ENCODE measurements around the gene ARHGEF28. TPM values are rescaled to one million over a fixed set of nuclear protein-coding genes. Genes with fewer than 3 reads are reported as not detected.

ARHGEF28 gene
- total and polyA plus RNA-seq, 12 donors = 0.62 to 3.4 (median 1.5) TPM

DNA sequence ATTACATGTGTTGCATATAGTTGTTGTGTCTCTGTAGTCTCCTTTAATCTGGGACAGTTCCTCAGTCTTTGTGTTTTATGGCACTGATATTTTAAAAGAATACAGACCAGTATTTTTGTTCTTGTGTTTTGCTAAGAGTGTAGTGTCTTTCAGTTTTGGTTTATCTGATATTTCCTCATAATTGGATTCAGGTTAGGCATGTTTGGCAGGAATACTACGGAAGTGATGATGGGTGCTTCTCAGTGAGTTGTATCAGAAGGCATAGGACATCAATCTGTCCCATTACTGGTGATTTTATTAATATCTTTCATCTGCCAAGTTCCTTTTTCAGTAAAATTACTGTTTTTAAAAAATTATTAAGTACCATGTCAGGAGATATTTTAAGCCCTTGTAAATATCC is 212.9 kb downstream of the ARHGEF28 start:
- DNase-seq = no peak
- peaks cover 0 to 12% (median 0%) of the 10 kb centered on the region in 11 donors for H3K9me3 ChIP-seq
- ATAC-seq = no peak
- no peak overlapping the region for H3K4me3 ChIP-seq
- H3K27ac ChIP-seq = no peak overlapping the region
- peaks cover 0 to 3% (median 0%) of the 10 kb centered on the region in 7 donors for H3K27me3 ChIP-seq
- intact Hi-C loops (cut with DNase I) = no loop called here
- no peaks in the 10 kb centered on the region for H3K4me1 ChIP-seq
- 67 to 94% methylated on average over 1 of the region's 1 CpG for WGBS, 2 donors
- TF ChIP-seq, protein P1, sequence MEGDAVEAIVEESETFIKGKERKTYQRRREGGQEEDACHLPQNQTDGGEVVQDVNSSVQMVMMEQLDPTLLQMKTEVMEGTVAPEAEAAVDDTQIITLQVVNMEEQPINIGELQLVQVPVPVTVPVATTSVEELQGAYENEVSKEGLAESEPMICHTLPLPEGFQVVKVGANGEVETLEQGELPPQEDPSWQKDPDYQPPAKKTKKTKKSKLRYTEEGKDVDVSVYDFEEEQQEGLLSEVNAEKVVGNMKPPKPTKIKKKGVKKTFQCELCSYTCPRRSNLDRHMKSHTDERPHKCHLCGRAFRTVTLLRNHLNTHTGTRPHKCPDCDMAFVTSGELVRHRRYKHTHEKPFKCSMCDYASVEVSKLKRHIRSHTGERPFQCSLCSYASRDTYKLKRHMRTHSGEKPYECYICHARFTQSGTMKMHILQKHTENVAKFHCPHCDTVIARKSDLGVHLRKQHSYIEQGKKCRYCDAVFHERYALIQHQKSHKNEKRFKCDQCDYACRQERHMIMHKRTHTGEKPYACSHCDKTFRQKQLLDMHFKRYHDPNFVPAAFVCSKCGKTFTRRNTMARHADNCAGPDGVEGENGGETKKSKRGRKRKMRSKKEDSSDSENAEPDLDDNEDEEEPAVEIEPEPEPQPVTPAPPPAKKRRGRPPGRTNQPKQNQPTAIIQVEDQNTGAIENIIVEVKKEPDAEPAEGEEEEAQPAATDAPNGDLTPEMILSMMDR (IDR thresholded peaks at IDR 0.05) = no peak
- no peaks in the 10 kb centered on the region for H3K36me3 ChIP-seq

DNA sequence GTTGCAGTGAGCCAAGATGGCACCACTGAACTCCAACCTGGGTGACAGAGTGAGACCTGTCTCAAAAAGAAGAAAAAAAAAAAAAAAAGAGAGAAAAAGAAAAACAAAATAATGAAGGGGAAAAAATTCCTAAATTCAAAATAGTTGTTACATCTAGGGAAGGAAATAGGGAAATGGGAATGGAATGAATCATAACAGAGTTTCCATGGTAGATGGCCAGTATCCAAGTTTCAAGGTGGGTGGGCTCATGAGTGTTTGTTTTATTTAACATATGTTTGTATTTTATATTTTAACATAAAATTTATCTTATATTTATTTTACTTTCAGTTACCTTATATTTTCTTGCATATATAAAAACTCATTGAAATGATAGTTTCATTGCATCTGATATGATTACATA is 215.6 kb downstream of the ARHGEF28 start:
- intact Hi-C loops (cut with DNase I) = no loop called here
- H3K27ac ChIP-seq = no peak overlapping the region
- peaks cover 0 to 3% (median 0%) of the 10 kb centered on the region in 7 donors for H3K27me3 ChIP-seq
- TF ChIP-seq, protein P1 (IDR thresholded peaks at IDR 0.05) = no peak
- H3K4me1 ChIP-seq = no peaks in the 10 kb centered on the region
- no peak overlapping the region for H3K4me3 ChIP-seq
- ATAC-seq (no peak), DNase-seq (no peak)
- peaks cover 0 to 9% (median 0%) of the 10 kb centered on the region in 11 donors for H3K9me3 ChIP-seq
- H3K36me3 ChIP-seq = no peaks in the 10 kb centered on the region

DNA sequence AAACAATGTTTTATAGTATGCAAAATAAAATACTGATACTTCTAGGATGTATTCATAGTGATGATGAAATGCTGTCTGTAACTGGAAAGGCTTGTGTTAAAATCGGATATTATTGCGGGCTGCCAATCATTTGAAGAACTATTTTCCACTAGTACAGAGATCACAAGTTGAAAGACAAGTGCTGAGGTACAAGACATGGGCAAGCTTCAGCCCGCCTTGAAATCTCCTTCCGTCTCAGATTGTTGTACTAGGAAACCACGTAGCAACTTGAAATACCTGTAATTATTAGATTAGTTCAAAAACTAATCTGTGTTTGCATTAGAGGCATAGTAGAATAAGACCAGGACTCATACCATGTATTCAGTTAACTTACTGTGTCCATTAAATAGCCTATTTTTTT is 218.2 kb downstream of the ARHGEF28 start:
- TF ChIP-seq, protein P1 (IDR thresholded peaks at IDR 0.05) = no peak
- intact Hi-C loops (cut with DNase I) = no loop called here
- Histone ChIP-seq H3K4me3 (no peak overlapping the region), H3K36me3 (no peaks in the 10 kb centered on the region), H3K4me1 (no peaks in the 10 kb centered on the region), H3K9me3 (no peaks in the 10 kb centered on the region), H3K27me3 (peaks cover 0 to 3% (median 0%) of the 10 kb centered on the region in 7 donors), H3K27ac (no peak overlapping the region)
- no peak for DNase-seq
- WGBS, 2 donors = 76 to 81% methylated on average over 5 of the region's 5 CpGs
- no peak for ATAC-seq

DNA sequence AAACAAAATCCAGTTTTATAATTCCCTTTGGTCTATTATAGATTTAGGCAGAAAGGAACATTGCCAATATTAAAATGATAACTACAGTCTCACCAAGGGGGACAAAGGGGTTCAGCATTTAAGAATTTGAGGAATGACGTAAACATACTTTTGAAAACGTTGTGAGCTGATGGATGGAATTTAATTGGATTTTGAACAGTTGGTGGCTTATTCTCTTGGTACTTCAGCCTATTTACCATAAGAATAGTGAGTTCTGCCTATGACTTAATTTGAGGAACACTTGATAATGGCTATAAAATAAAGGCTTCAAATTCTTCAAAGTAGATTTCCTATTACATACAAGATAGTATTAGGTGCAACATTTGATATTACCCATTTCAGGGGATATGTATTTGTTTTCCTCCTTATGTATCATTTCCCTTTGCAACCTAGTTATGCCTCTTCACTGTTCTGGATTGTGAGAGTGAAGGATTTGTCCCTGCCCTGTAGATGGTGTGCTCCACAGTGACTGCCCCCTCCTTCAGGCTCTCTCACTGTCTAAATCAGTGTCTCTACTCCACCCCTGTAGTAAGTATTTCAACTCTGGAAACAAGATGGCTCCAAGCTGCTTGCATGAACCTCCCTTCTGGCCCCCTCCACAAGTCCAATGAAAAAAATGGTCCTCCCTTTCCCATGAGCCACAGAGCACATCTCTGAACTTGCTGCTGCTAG is 225.6 kb downstream of the ARHGEF28 start:
- H3K27ac ChIP-seq = no peak overlapping the region
- H3K4me3 ChIP-seq = no peak overlapping the region
- no peak for DNase-seq
- no peak for ATAC-seq
- WGBS, 2 donors = 64 to 71% methylated on average over 2 of the region's 2 CpGs
- H3K4me1 ChIP-seq = peaks cover 0 to 10% (median 5%) of the 10 kb centered on the region in 9 donors
- intact Hi-C loops (cut with DNase I) = no loop called here
- H3K9me3 ChIP-seq = no peaks in the 10 kb centered on the region
- H3K27me3 ChIP-seq = no peaks in the 10 kb centered on the region
- TF ChIP-seq, protein P1 (IDR thresholded peaks at IDR 0.05) = no peak
- H3K36me3 ChIP-seq = no peaks in the 10 kb centered on the region
